Aorta (tissue), 5 donors: ENCODE measurements around the gene ST6GALNAC4. TPM values are rescaled to one million over a fixed set of nuclear protein-coding genes. Genes with fewer than 3 reads are reported as not detected.

Experiments used
- ATAC-seq: fragments of 200-7000 bp; cut with Tn5 transposase; one replicate; pipeline ENCODE4 v1.9.1; 2022; ENCODE audit warnings: moderate library complexity; ENCODE audit not compliant: low FRiP score
- DNase-seq, 2 donors: peaks; one replicate each; pipeline ENCODE4 v3.0.0-alpha.2; 2020
- H3K27ac ChIP-seq, 2 donors: one replicate each; pipeline ENCODE4 v1.5.1; 2013; ENCODE audit warnings: low read length in 2 of 2, mild to moderate bottlenecking in 2 of 2, moderate library complexity in 2 of 2, control low read depth in 1 of 2, inconsistent platforms in 1 of 2, low read depth in 1 of 2
- H3K27me3 ChIP-seq, 2 donors: one replicate each; pipeline ENCODE4 v1.6.1; 2013; ENCODE audit warnings: control low read depth in 1 of 2, low read length in 1 of 2, mild to moderate bottlenecking in 1 of 2, moderate library complexity in 1 of 2; ENCODE audit not compliant: insufficient read depth in 2 of 2, control insufficient read depth in 1 of 2
- H3K36me3 ChIP-seq, 2 donors: one replicate each; pipeline ENCODE4 v1.6.1; 2013; ENCODE audit warnings: control low read depth in 1 of 2, low read length in 1 of 2, mild to moderate bottlenecking in 1 of 2; ENCODE audit not compliant: insufficient read depth in 2 of 2, control insufficient read depth in 1 of 2
- H3K4me1 ChIP-seq, 2 donors: one replicate each; pipeline ENCODE4 v1.6.1; 2013; ENCODE audit warnings: low read length in 2 of 2, control low read depth in 1 of 2, mild to moderate bottlenecking in 1 of 2, moderate library complexity in 1 of 2; ENCODE audit not compliant: insufficient read depth in 2 of 2, control insufficient read depth in 1 of 2
- H3K4me3 ChIP-seq, 2 donors: one replicate each; pipeline ENCODE4 v1.5.1; 2013; ENCODE audit warnings: low read length in 2 of 2, control low read depth in 1 of 2, mild to moderate bottlenecking in 1 of 2
- H3K9me3 ChIP-seq: one replicate; pipeline ENCODE4 v1.6.1; 2013; ENCODE audit warnings: mild to moderate bottlenecking, low read length; ENCODE audit not compliant: control insufficient read depth
- WGBS, 2 donors: extraction: QIAGEN DNeasy Blood & Tissue Kit; methylation state at CpG; one replicate each; pipeline ENCODE4 v1.1.7; 2013; 5-methylcytosine and 5-hydroxymethylcytosine counted together
- intact Hi-C, 2 donors: fragments of 100-400 bp; cut with DNase I; formaldehyde crosslinking; loops; one replicate each; pipeline versions ENCODE4 v1.14.2 to v1.15.0; 2022
- polyA plus RNA-seq, 2 donors: library from polyadenylated mRNA; stranded (reverse); fragments of 200-250 nt; gene quantifications; one replicate each; pipeline ENCODE4 v1.2.3, GENCODE V29; 2013
- total RNA-seq, 2 donors: library from RNA; stranded (reverse); fragmentation: NEBNext Ultra II Directional; extraction: Animal tissue kit (Norgen Biotek cat#: 25700); gene quantifications; one replicate each; pipeline ENCODE4 v1.2.1, GENCODE V29; 2021
- donor health status: healthy with polysubstance abuse.
- donor health status: Bipolar disorder and iron deficiency.
- donor health status: DM: no; HTN: no; CAD: no.
- donor health status: DM: no; HTN: no; CAD: no.
- donor health status: DM: yes; HTN: yes; CAD: no.

The ST6GALNAC4 gene
- total and polyA plus RNA-seq, 4 donors = 17.7 to 46.5 (median 30.2) TPM

DNA sequence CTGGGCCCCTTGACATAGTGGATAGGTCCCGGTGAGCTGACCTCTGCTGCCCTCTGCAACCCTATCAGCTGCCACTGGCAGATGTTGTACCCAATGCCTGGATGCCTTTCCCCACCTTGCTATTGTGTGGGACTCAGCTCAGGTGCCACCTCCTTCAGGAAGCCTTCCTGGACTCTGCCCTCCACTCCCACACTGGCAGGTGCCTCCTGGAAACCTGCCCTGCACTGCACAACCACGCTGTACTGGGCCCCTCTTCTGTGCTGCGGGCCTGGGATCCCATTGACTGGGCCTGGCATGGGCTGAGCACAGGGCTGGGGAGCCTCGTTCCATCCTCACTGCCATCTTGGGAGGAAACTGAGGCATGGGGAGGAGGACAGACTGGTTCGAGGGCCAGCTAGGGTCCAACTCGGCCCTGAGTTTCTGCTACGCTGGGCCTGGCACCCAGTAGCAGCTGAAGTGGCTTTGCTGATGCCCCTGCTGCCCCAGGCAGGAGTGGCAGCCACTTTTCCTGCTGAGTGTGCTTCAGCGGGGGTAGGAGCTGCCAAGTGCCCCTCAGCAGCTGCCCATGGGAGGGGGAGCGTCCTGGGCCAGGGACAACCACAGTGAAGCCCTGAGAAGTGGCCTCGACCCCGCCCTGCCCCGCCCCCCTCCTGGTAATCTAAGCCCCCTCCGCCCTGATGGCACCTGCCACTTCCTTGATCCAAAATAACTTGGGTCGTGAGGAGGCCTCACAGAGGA, 40.6 kb downstream of the ST6GALNAC4 start:
- Histone ChIP-seq H3K36me3 (no peaks in the 10 kb centered on the region), H3K4me1 (peaks cover 0 to 2% of the 10 kb centered on the region in 2 donors), H3K4me3 (no peak overlapping the region), H3K27me3 (no peaks in the 10 kb centered on the region), H3K27ac (peak overlapping the region in 1 of 2 donors; percentile 5), H3K9me3 (no peaks in the 10 kb centered on the region)
- DNase-seq (peak in 1 of 2 donors; percentile 43), ATAC-seq (no peak)
- intact Hi-C loops = loop anchor here (5.0 to 10.0 kb wide), 2 partner anchors 41 to 71 kb away; partner anchors contain the start of genes FPGS (in 1 of the 2) and ST6GALNAC4 (in 1 of the 2)
- 69 to 76% methylated on average over 14 of the region's 14 CpGs for WGBS, 2 donors

DNA sequence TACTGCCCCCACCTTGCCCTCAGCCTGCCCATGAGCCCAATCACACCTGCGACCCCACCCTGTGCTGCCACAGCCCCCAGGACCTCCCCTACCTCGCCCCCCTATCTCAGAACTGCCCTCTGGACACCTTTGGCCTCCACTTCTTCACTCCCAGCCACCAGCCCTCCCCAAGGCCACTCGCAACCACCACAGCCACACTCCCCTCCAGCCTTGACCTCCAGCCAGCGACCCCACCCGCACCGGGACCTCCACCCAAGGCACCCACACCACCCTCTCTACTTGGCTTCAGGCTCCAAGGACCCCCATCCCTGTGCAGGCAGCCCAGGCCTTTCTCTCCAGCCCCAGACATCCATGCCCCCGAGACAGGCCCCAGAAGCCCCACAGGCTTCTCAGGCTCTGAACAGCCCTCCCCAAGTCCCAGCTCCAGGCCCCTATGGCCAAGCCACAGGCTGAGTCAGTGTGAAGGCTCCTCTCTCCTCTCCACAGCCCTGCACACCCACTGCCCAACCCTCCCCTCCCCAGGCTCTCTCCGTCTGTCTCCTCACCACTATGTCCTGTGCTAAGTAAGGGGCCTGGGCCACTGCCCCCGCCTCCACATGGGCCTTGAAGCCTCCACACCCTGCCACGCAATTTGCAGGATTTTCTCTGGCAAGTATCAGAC, 41.4 kb downstream of the ST6GALNAC4 start:
- H3K27me3 ChIP-seq = no peaks in the 10 kb centered on the region
- no peaks in the 10 kb centered on the region for H3K9me3 ChIP-seq
- intact Hi-C loops = loop anchor here (2.0 to 10.0 kb wide), 3 partner anchors 42 to 141 kb away; partner anchors contain the start of genes FPGS (in 1 of the 2), ST6GALNAC4 (in 1 of the 2) and TOR2A (in 1 of the 2)
- no peak overlapping the region for H3K4me3 ChIP-seq
- WGBS, 2 donors = 75 to 81% methylated on average over 10 of the region's 10 CpGs
- no peaks in the 10 kb centered on the region for H3K36me3 ChIP-seq
- peak in 1 of 2 donors; percentile 80 for DNase-seq
- H3K27ac ChIP-seq = peak overlapping the region in 1 of 2 donors; percentile 10
- peaks cover 0 to 2% of the 10 kb centered on the region in 2 donors for H3K4me1 ChIP-seq
- ATAC-seq = no peak

DNA sequence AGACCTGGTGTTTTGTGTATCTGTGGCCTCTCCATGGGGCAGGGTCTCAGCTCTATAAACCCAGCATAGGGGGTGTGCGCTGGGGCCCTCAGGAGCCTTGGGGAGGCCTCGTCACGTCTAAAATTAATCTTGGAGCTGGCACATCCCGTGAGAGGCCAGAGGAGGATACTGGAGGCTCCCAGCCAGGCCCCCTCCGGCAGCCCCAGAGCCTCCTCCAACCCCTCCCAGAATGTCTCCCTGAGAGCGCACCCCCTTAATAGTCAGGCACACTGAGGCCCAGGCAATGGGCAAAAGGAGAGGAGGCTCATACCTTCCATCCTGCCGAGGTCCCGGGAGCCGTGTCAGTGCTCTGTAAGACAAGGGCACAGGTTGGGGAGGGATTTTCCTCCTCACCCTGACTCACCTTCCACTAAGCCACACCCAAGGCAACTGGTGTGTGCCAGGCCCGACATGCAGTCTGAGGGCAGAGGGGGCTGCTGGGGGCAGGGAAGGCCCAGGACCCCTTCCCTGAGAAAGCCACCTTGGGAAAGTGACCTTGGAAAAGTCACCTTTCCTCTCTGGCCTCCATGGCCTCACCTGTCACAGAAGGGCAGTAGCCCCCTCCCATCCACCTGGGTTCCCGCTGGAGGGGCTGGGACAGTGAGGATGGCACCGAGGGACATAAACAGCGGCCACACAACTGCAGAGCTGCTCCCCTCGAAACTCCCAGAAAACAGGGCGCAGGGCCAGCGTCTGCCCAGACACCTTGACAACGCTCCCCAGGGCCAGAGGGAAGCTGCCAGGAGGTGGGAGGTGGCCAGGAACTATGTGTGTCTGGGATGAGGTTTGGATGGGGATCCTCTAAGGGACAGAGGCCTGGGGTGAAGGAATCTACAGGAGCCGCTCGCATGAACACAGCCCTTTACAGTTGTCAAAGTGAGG, 42.3 kb downstream of the ST6GALNAC4 start:
- ATAC-seq = no peak
- H3K4me1 ChIP-seq = peaks cover 0 to 2% of the 10 kb centered on the region in 2 donors
- H3K27me3 ChIP-seq = no peaks in the 10 kb centered on the region
- H3K4me3 ChIP-seq = no peak overlapping the region
- H3K9me3 ChIP-seq = no peaks in the 10 kb centered on the region
- intact Hi-C loops = loop anchor here (2.0 to 10.0 kb wide), 5 partner anchors 43 to 140 kb away; partner anchors contain the start of genes CDK9 (in 1 of the 2), FPGS (in 1 of the 2), ST6GALNAC4 (in 1 of the 2) and TOR2A (in 1 of the 2)
- 54 to 57% methylated on average over 19 of the region's 19 CpGs for WGBS, 2 donors
- DNase-seq = peak in 1 of 2 donors; percentile 79
- no peaks in the 10 kb centered on the region for H3K36me3 ChIP-seq
- no peak overlapping the region for H3K27ac ChIP-seq

DNA sequence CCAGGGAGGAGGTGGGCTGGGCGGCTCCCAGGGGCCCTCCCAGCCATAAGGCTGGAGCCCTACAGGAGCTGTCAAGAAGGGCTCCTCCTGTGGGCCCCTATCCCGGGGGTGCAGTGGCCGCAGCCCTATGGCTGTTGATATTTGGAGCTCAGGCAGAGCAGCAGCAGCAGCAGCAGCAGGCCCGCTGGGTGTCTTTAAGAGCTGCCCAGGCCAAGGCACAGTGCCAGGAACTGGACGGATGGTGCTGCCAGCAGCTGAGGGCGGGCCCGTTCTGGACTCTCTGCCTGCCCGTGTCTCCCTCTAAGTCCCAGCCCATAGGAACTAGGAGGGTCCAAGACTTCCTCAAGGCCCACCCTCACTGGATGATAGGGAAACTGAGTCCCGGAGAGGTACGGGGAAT, 43.0 kb downstream of the ST6GALNAC4 start:
- no peak overlapping the region for H3K4me3 ChIP-seq
- ATAC-seq = peak; percentile 57
- H3K36me3 ChIP-seq = no peaks in the 10 kb centered on the region
- no peaks in the 10 kb centered on the region for H3K9me3 ChIP-seq
- intact Hi-C loops = loop anchor here (2.0 to 10.0 kb wide), 4 partner anchors 47 to 139 kb away; partner anchors contain the start of genes CDK9 (in 1 of the 2), FPGS (in 1 of the 2) and TOR2A (in 1 of the 2)
- WGBS, 2 donors = 6 to 16% methylated on average over 10 of the region's 10 CpGs
- peak; percentile 92 to 96 for DNase-seq
- H3K27ac ChIP-seq = no peak overlapping the region
- H3K4me1 ChIP-seq = peaks cover 0 to 2% of the 10 kb centered on the region in 2 donors
- H3K27me3 ChIP-seq = no peaks in the 10 kb centered on the region

DNA sequence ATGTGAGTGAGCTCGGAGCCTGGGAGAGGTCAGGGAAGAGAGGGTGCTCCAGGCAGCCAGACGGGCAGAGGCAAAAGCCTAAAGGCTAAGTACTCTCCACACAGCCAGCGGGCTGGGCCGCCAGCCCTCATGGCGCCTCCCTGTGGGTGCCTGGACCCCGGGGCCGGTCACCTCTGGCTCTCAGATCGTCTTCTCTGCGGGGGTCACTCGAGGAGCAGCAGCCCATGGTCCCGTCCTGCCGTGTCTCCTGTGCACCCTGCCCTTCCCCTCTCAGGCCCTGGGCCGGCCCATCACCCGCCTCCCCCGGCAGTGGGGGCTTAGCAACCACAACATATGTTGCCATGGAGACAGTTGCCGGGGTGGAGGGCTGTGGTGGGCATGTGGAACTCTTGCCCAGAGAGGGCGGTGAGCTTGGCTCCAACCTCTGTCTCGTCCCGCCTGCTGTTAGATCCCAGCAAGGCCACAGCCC, 43.6 kb downstream of the ST6GALNAC4 start:
- 67 to 74% methylated on average over 16 to 19 of the region's 19 CpGs for WGBS, 2 donors
- no peaks in the 10 kb centered on the region for H3K9me3 ChIP-seq
- H3K27me3 ChIP-seq = no peaks in the 10 kb centered on the region
- no peak overlapping the region for H3K4me3 ChIP-seq
- no peak overlapping the region for H3K27ac ChIP-seq
- H3K4me1 ChIP-seq = peaks cover 0 to 2% of the 10 kb centered on the region in 2 donors
- no peaks in the 10 kb centered on the region for H3K36me3 ChIP-seq
- DNase-seq (no peak), ATAC-seq (no peak)
- intact Hi-C loops = loop anchor here (5.0 to 10.0 kb wide), 3 partner anchors 46 to 86 kb away; partner anchors contain the start of genes CDK9 (in 1 of the 2) and FPGS (in 1 of the 2)

DNA sequence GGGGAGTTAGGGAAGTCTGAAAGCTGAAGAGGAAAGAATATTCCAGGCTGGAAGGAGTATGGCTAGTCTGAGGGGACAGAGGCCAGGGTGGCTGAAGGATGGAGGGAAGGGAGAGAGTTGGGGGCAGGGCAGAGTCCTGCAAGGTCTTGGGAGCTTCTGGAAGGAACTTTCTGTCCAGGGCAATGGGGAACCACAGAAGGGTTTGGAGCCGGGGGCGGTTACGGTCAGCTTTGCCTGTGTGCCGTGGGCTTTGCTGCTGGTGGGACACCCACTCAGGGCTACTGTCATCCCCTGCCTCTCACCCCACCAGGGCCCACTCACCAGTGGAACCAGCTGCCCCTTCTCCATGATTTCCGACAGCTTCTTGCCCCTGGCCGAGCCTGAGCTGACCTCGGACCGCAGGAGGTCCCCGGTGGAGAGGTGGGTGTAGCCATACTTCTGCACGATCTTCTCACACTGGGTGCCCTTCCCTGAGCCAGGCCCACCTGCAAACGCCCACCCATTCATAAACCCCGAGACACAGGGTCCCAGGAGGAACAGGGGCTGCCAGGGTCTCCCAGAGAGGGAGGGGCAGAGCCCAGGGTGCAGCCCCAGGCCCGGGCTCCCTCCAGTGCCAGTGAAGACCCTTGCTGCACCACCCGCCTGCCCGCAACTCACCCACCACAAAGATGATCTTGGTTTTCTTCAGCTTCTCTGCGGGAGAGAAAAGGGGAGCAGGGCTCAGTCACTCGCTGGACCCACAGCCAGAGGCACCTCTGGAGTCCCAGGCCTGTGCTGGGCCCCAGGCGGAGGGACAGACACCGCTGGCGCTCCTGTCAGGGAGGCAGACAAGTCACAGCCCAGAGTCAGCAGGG, 44.2 kb downstream of the ST6GALNAC4 start:
- ATAC-seq (no peak), DNase-seq (no peak)
- H3K4me3 ChIP-seq = no peak overlapping the region
- H3K27ac ChIP-seq = no peak overlapping the region
- no peaks in the 10 kb centered on the region for H3K27me3 ChIP-seq
- H3K4me1 ChIP-seq = peaks cover 0 to 2% of the 10 kb centered on the region in 2 donors
- no peaks in the 10 kb centered on the region for H3K36me3 ChIP-seq
- WGBS, 2 donors = 92 to 93% methylated on average over 20 of the region's 20 CpGs
- no peaks in the 10 kb centered on the region for H3K9me3 ChIP-seq
- intact Hi-C loops = loop anchor here (5.0 to 10.0 kb wide), 3 partner anchors 45 to 85 kb away; partner anchors contain the start of genes CDK9 (in 1 of the 2) and FPGS (in 1 of the 2)

DNA sequence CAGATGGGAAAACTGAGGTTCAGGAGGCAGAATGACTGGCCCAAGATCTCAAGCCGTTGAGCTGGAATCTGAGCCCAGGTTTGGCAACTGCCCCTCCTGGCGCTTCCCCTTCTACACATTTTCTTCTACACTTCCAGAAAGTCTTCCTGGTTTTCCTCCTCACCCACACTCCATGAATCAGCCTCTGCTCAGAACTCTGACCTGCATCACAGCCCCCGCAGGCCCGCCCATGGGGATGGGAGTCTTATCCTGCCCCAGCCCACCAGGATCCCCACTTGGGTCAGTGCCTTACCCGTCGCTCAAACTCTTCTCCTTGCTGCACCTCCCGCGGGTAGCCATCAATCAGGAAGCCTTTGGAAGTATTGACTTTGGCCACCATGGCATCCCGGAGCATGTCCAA, 45.3 kb downstream of the ST6GALNAC4 start:
- intact Hi-C loops = loop anchor here (5.0 to 10.0 kb wide), 3 partner anchors 44 to 84 kb away; partner anchors contain the start of genes CDK9 (in 1 of the 2) and FPGS (in 1 of the 2)
- ATAC-seq (no peak), DNase-seq (no peak)
- Histone ChIP-seq H3K4me1 (peaks cover 0 to 2% of the 10 kb centered on the region in 2 donors), H3K9me3 (no peaks in the 10 kb centered on the region), H3K27ac (no peak overlapping the region), H3K27me3 (no peaks in the 10 kb centered on the region), H3K36me3 (no peaks in the 10 kb centered on the region), H3K4me3 (no peak overlapping the region)
- 68 to 76% methylated on average over 9 of the region's 9 CpGs for WGBS, 2 donors
